ENCODE data around the gene PITHD1. TPM values are rescaled to one million over a fixed set of nuclear protein-coding genes. Genes with fewer than 3 reads are reported as not detected.

PITHD1 gene
- total and polyA plus RNA-seq, 2 donors from 2014 or later = 40.4 to 57.7 TPM

- intact Hi-C loops (cut with DNase I) = no loop called here
- DNase-seq (no peak), FAIRE-seq (no peak)
- H3K9me3 ChIP-seq (ENCODE audit: control insufficient read depth in 2 of 3, insufficient read depth in 1 of 3, low read length in 3 of 3) = no peaks in the 10 kb centered on the region
- no peak overlapping the region for H3K9ac ChIP-seq (ENCODE audit: low read length in 3 of 3)
- TF ChIP-seq CTCF (IDR thresholded peaks at IDR 0.05; ENCODE audit: borderline replicate concordance, extremely low read depth, insufficient read depth) = no peak
- H3K4me3 ChIP-seq (ENCODE audit: low read length in 3 of 3) = no peak overlapping the region
- H3K36me3 ChIP-seq (ENCODE audit: control insufficient read depth in 2 of 3, insufficient read depth in 3 of 3, low read length in 3 of 3) = no peaks in the 10 kb centered on the region
- H3K4me1 ChIP-seq (ENCODE audit: control insufficient read depth in 2 of 3, insufficient read depth in 2 of 3, low read depth in 1 of 3, low read length in 3 of 3) = peaks cover 0 to 4% (median 0%) of the 10 kb centered on the region in 3 donors
- H3K27ac ChIP-seq (ENCODE audit: low read depth in 2 of 2, low read length in 2 of 2) = no peak overlapping the region
- no peaks in the 10 kb centered on the region for H3K27me3 ChIP-seq (ENCODE audit: control insufficient read depth, insufficient read depth, low read length)
These were observed 41.6 kb upstream of the PITHD1 start for GRCh38 chr1:23736437-23737134.

GRCh38 chr1:23741609-23742008 lies 36.6 kb upstream of the PITHD1 start:
- no peak for FAIRE-seq
- peaks cover 0 to 10% (median 9%) of the 10 kb centered on the region in 3 donors for H3K4me1 ChIP-seq (ENCODE audit: control insufficient read depth in 2 of 3, insufficient read depth in 2 of 3, low read depth in 1 of 3, low read length in 3 of 3)
- intact Hi-C loops (cut with DNase I) = no loop called here

GRCh38 chr1:23742670-23743286 lies 35.4 kb upstream of the PITHD1 start:
- DNase-seq (peak in 1 of 5 donors; percentile 82), FAIRE-seq (no peak)
- Histone ChIP-seq H3K9me3 (ENCODE audit: control insufficient read depth in 2 of 3, insufficient read depth in 1 of 3, low read length in 3 of 3) (no peaks in the 10 kb centered on the region), H3K4me3 (ENCODE audit: low read length in 3 of 3) (peak overlapping the region; percentile 57 to 89 (median 64)), H3K27ac (ENCODE audit: low read depth in 2 of 2, low read length in 2 of 2) (peak overlapping the region; percentile 80 to 87), H3K4me1 (ENCODE audit: control insufficient read depth in 2 of 3, insufficient read depth in 2 of 3, low read depth in 1 of 3, low read length in 3 of 3) (peaks cover 0 to 10% (median 9%) of the 10 kb centered on the region in 3 donors), H3K36me3 (ENCODE audit: control insufficient read depth in 2 of 3, insufficient read depth in 3 of 3, low read length in 3 of 3) (no peaks in the 10 kb centered on the region), H3K9ac (ENCODE audit: low read length in 3 of 3) (peak overlapping the region; percentile 23 to 55 (median 29)), H3K27me3 (ENCODE audit: control insufficient read depth, insufficient read depth, low read length) (no peaks in the 10 kb centered on the region)
- TF ChIP-seq CTCF (IDR thresholded peaks at IDR 0.05; ENCODE audit: borderline replicate concordance, extremely low read depth, insufficient read depth) = no peak
- intact Hi-C loops (cut with DNase I) = no loop called here

More at GRCh38 chr1:23741609-23742008, 36.6 kb upstream of the PITHD1 start:
- no peak for TF ChIP-seq CTCF (IDR thresholded peaks at IDR 0.05; ENCODE audit: borderline replicate concordance, extremely low read depth, insufficient read depth)
- H3K4me3 ChIP-seq (ENCODE audit: low read length in 3 of 3) = no peak overlapping the region
- no peak overlapping the region for H3K27ac ChIP-seq (ENCODE audit: low read depth in 2 of 2, low read length in 2 of 2)
- no peaks in the 10 kb centered on the region for H3K9me3 ChIP-seq (ENCODE audit: control insufficient read depth in 2 of 3, insufficient read depth in 1 of 3, low read length in 3 of 3)
- no peaks in the 10 kb centered on the region for H3K36me3 ChIP-seq (ENCODE audit: control insufficient read depth in 2 of 3, insufficient read depth in 3 of 3, low read length in 3 of 3)
- no peak overlapping the region for H3K9ac ChIP-seq (ENCODE audit: low read length in 3 of 3)
- DNase-seq = no peak
- no peaks in the 10 kb centered on the region for H3K27me3 ChIP-seq (ENCODE audit: control insufficient read depth, insufficient read depth, low read length)
